ENCODE data around the gene SLC35C1.

The SLC35C1 gene

DNA sequence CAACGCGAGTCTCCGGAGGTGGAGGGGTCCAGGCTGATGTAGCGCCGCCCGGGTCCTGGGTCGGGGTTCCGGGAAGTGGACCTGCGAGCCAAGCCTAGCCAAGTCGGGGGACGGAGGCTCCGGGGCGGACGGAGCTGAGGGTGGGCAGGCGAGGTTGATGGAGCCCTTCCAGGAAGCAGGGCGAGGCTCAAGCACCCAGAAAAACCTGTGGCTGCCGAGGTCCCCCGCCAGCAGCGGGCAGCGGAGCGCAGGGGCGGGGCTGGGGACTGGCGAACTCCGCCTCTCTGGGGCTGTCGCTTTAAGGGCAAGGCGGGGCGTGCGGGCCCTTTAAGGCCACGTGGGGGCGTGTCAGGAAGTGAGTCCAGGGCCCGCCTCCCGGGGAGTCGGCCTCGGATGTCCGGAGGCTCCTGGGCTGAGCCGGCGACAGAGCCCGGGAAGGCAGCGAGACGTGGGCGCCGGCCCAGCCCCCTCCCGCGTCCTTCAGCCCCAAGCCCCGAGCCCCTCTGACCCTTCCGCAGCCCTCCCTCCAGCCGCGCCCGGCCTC is at the start of gene SLC35C1:
Gene SLC35C1, plus strand, starts transcription at position 389 of the 544 bp plus-strand sequence. CDS start 653 bp downstream, outside the sequence.
- DNase-seq (ENCODE audit: low read depth), result peak; percentile 93

DNA sequence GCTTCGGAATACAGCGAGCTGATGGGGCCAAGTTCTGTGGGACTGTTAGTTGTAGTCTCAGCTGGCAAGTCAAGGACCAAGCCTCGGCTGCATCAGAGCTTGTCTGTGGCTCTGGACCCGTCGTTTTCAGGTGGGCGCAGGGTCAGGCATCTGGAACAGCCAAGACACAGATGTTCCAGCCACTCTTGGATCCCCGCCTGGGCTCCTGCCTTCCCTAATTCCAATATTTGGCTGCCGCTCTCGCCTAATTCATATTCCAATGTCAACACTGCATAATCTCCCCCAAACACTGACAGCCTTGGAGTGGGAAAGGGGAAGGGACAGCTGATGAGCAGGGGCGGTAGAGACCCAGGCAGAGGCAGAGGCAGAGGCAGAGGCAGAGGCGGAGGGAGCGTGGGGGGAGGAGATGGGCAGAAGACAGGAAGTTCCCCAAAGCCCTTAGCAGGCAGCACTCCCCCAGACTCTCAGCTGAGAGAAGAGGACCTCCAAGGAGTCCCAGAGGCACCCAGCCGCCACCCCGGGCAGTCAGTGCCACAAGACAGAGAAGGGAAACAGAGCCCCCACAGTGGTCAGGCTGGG is 49.6 kb upstream of the SLC35C1 start:
- no peak for DNase-seq (ENCODE audit: low read depth)

DNA sequence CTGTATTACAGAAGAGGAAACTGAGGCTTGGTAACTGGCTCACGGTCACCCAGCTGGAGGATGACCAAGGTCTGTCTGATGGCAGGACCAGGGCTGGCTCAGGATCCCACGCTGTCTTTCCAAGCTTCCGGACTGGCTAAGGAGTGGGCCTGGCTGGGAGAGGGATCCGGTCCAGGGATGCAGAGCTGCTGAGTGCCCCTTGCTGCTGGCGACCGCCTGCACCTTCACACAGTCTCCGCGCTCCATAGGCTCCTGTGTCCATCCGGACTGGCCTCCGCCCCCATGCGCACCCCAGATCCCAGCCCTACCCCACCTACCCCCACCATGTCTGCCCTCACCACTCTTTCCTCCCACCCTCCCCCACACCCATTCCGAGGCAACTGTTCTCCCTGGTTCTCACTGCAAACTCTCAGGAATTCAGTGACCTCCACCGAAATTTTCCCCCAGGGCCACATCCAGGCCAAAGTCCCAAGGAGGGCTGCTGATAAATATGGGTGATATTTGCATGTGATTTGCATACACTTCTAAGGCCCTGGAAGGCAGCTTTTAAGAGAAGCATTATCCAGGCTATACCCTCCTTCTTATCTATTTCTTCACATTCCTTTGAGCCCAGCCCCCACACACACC is 48.5 kb upstream of the SLC35C1 start:
- DNase-seq (ENCODE audit: low read depth), result no peak

DNA sequence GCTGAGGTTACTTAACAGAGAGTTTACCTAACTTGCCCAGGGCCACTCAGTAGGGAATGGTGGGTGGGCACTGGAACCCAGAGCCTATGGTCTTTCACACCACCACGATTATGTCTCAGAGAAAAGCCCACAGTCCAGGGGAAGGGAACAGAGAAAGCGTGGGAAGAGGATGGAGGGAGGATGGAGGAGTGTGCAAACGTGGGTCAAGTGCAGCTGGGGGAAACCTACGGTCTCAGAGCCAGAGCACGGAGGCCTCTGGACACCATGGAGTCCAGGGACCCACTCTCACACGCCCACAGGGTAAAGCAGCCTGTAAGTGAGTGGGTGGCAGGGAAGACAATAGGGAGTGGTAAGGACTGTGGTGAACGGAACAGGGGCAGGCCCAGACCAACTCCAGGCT is 47.3 kb upstream of the SLC35C1 start:
- no peak for DNase-seq (ENCODE audit: low read depth)

DNA sequence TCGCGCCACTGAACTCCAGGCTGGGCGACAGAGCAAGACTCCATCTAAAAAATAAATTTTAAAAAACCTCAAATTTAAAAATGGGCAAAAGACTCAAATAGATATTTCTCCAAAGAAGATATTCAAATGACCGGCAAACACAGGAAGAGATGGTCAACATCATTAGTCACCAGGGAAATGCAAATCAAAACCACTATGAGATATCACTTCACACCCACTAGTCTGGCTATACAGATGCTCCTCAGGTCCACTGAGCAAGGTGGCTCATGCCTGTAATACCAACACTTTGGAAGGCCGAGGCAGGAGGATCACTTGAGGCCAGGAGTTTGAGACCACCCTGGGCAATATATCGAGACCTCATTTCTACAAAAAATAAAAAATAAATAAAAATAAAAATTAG is 43.3 kb upstream of the SLC35C1 start:
- no peak for DNase-seq (ENCODE audit: low read depth)

DNA sequence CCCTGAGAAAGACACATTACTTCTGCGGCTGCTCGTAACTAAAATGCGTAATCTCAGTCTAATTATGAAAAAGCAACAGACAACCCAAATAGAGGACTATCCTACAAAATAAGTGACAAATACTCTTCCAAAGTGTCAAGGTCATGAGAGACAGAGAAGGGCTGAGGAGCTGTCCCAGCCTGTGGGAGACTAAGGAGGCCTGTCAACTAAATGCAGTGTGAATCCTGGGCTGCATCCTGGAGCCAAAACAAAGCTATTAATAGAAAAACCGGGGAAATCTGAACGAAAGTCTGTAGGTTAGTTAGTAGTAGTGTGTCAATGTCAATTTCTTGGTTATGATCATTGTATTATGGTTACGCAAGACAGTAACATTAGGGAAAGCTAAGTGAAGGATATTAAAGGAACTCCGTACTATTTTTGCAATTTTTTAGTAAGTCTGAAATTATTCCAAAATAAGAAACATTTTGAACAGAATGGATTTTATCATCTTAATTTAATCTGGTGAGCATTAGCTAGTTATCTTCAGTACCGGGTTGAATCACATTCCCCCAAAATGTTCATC is 39.8 kb upstream of the SLC35C1 start:
- DNase-seq (ENCODE audit: low read depth), result no peak

DNA sequence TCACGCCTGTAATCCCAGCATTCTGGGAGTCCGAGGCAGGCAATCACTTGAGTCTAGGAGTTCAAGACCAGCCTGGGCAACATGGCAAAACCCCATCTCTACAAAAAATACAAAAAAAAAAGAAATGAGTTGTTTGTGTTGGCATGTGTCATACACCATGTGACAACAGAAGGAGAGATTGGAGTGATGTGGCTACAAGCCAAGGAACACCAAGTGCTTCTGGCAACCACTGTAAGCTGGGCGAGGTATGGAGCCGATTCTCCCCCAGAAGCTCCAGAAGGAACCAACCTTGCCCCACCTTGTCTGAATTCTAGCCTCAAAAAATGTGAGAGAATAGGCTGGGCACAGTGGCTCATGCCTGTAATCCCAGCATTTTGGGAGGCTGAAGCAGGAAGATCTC is 39.1 kb upstream of the SLC35C1 start:
- DNase-seq (ENCODE audit: low read depth), result no peak

DNA sequence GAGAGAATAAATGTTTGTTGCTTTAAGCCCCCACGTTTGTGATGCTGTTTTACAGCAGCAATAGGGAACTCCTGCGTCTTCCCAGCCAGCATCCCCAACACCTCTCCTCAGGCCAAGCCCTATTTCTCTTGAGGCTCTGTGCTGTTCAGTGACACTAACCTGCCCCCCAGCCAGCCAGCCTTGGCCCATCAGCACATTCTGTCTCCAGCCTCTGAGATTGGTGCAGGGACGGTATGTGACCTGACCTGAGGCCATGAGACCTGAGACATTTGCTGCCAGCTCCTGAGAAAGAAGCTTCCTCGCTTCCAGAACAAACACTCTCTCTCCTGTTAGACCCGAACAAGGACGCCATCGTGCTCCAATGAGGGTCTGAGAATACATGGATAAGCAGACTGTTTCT is 38.5 kb upstream of the SLC35C1 start:
- DNase-seq (ENCODE audit: low read depth), result no peak

DNA sequence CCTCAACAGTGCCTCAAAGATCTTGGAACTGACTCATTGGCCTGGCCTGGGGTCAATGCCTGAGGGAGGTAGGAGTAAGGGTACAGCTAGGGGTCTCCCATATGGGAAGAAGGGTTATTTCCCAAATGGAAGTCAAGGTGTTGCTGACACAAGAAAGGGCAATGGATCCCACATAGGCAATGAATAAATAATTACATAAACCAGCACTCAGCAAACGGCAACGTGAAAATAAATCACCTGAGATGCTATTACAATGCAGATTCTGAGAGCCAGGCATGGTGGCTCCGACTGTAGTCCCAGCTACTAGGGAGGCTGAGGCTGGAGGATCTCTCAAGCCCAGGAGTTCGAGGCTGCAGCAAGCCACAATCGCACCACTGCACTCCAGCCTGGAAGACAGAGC is 36.5 kb upstream of the SLC35C1 start:
- no peak for DNase-seq (ENCODE audit: low read depth)

DNA sequence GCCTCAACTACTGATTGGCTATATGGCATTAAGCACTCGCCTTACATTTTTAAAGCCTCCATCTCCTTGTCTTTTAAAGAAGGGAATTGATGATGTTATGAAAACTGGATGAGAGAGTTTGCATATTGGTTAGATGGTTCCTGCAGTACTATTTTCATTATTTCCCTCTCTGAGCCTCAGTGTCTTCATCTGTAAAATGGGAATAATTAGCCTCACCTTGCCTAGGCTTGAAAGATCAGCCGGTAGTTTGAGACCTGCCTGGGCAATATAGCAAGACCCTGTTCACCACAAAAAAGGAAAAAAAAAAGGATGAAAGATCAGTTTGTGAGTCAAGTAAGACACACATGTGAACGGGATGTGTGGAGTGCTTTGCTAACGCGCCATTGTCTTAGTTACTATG is 35.0 kb upstream of the SLC35C1 start:
- DNase-seq (ENCODE audit: low read depth), result no peak

DNA sequence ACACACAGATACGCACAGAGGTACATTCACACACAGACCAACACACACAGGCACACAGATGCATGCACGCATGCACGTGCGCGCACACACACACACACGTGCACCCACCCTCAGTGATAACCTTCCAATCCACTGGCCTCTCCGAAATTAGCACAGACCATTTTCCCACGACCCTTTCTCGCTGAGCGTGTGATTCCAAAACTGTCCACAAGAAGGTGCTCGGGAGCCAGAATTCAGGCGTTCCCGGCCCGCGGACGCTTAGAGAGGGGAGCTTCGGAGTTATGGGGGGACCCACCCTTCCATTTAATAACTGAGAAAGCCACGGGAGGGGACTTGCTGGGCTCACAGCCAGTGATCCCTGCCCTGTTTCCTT is 33.8 kb upstream of the SLC35C1 start:
- peak; percentile 40 for DNase-seq (ENCODE audit: low read depth)

DNA sequence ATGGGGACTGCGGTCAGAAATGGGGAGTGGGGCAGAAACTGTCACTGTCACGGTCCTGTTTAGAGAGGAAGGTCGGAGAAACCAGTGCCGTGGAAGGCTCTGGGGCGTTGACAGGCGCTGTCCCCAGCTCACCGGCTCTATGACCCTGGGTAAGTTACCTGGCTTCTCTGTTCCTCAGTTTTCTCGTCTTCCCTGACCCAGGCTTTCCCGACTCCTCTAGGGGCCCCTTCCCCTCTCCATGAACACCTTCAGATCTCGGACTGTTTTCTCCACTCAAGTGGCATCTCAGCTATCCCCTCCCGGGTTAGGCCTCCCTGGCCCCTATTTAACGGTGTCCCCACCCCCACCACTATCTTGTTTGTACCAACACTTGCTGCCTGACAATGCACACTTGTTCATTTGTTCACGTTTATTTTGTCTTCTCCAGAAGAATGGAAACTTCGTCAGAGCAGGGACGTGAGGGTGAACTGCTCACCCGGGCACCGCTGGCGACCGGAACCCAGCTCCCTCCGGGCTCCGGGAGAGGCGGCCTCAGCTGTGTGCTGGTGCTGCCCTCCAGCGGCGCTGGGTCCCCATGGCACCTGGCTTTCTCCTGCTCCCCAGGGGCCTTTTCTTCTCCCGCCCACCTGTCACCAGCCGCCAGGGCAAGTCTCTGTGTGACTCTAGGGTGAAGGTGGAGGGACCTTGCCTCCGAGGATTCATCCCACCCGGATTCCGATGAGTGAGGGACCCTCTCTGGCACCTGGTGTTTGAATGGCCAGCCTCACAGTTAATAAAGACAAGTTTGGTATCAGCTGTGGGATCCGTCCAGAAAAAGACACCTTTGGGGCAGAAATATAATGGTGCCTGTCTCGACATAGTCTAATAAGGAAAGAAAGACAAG is 33.1 kb upstream of the SLC35C1 start:
- peak; percentile 64 for DNase-seq (ENCODE audit: low read depth)

DNA sequence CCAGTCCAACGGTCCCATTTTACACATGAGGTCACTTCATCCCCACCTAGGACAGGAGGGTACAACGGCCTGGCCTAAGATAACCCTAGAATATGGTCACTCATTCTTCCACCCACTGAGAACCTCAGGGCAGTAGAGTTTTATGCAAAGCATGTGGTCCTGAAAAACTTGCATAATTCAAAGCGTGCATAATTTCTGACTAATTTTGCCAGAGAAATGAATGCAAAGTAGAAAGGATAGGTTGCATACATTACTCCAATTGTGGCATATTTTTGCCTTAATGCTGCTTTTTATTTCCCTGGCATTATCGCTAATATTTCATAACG is 32.5 kb upstream of the SLC35C1 start:
- no peak for DNase-seq (ENCODE audit: low read depth)

DNA sequence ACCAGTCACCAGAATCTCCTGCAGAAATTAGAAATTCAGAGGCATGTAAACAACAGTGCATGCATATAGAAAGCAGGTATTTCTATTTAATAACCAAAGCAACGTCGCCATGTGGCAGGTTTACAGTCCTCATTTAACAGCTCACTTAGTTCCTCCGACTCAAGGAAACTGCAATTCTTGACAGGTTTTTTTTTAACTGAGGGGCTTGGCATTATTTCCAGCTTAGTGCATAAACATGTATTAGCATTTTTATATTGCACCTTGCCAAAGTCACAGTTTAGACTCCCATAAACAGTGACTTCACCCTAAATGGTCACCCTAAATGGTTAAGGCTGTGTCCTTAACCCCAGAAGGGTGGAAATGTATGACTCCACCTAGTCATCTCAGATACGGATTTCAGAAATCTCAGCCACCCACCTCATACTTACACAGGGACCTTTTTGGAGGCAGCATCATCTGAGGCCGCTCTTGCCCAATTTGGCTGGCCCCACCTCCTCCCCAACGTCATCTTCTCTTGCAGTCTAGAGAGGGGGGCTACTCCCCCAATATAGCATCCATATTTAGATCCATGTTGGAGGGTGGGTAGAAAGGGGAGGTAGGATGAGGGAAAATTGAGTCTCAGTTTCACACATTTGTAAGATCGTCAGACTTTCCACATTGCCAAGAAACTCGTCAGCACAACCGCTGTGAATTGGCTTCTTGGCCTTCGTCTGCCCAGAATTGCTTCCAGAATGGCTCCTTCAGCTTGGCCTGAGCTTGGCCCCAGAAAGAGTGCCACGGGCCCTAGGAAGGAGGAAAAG is 31.8 kb upstream of the SLC35C1 start:
- DNase-seq (ENCODE audit: low read depth), result no peak

DNA sequence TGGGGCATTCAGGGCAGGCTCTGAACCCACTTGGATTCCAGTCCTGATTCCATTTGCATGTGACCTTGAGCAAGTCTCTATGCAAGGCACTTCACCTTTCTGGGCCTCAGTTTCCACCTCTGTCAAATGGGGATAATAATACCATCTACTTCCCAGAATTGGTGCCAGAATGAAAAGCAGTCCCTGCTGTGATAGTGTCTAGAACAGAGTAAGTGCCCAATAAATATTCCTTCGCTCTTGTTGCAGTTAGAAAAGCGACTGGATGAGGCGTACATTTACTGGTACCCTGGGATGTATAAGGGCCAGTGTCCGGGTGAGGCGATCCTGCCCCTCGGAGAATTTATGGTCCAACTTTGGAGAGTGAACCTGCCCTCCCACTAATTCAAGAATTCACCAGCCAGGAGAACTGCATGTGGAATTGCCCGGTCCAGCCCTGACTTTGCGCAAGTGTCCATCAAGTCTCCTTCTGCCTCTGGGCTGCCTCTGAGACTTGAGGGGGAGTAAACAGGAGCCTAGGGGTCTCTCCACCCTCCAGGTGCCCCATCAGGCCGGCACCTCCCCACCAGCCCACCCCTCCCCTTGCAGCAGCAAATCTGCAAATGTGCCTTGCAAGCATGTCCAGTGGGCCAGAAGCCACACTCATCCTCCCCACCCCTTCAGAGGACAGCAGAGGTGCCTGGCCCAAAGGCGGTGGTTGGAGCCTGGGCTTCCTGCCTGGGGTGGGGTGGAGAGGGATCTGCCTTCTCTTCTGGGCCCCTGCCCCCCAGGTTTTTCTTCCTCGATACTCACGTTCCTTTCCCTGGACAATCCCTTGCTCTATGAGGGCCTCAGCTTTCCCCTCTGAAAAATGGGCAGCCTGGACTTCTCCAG is 30.9 kb upstream of the SLC35C1 start:
- DNase-seq (ENCODE audit: low read depth), result no peak

DNA sequence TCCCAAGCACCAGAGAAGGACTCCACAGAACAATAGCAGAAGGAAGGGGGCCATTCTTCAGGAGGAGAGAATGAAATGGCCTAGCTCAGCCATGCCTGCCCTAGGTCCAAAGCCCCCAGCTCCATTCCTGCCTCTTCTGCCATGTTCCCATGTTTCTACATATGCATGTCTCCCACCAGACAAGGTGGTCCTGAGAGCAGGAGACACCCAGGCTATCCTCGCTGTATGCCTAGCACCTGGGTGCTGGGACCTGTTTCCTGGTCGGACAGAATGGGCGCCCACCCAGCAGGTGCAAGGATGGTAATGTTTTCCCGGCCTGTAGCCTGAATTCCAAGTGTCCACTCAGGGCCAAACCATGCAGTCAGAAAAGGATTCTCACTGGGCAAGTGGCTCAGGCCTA is 30.2 kb upstream of the SLC35C1 start:
- no peak for DNase-seq (ENCODE audit: low read depth)

DNA sequence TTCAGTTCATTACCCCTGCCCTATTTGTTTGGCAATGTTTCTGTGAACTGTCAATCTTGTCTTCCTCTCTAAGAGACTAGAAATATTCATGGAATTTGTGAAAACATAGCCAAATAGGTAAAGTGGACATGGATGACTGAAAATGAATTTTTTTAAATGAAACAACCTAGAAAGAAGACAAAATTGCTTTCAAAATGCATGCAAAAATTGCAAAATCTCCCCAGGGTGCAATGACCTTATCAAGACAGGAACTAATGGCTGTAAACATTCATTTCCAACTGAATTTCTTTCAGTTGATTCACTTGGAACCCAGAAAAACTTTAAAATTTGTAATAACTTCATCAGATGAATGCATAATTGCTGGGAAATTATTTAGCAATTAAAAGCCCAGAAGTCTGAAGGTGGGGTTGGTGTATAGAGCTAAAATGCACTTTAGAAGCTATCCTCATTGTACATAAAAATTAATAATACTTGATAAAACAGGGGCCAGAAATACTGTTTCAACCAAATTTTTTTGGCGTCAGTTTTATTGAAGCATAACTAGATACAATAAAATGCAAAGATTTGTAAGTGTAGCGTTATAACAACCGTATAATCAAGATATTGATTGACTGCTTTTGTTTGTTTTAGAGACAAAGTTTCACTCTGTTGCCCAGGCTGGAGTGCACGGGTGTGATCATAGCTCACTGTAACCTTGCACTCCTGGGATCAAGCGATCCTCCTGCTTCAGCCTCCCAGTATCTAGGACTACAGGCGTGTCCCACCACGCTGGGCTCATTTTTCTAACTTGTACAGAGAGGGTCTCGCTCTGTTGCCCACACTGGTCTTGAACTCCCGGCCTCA is 27.6 kb upstream of the SLC35C1 start:
- no peak for DNase-seq (ENCODE audit: low read depth)

DNA sequence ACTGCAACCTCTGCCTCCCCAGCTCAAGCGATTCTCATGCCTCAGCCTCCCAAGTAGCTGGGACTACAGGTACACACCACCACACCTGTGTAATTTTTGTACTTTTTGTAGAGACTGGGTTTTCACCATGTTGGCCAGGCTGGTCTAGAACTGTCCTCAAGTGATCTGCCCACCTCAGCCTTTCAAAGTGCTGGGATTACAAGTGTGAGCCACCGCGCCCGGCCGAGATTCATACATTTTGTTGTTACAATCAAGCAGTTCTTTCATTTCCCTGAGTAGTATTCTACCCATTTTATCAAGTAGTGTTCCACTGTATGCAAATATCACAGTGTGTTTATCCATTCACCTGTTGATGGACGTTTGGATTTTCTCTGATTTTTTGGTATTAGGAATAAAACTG is 26.6 kb upstream of the SLC35C1 start:
- no peak for DNase-seq (ENCODE audit: low read depth)

DNA sequence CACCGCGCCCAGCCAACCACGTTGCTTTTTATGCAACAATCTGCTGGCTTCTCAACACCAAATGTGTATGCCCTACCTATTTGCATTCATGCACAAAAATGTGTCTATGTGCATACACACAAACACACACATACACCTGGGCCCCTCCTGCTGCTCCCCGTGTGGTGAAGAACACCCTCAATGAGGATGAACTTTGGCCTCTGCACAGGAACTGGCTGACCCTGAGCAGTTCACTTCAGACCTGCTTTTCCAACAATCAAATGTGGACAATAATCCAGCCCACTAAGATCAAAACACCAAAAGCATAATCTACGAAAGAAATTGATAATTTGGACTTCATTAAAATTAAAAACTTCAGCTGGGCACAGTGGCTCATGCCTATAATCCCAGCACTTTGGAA is 25.3 kb upstream of the SLC35C1 start:
- no peak for DNase-seq (ENCODE audit: low read depth)

DNA sequence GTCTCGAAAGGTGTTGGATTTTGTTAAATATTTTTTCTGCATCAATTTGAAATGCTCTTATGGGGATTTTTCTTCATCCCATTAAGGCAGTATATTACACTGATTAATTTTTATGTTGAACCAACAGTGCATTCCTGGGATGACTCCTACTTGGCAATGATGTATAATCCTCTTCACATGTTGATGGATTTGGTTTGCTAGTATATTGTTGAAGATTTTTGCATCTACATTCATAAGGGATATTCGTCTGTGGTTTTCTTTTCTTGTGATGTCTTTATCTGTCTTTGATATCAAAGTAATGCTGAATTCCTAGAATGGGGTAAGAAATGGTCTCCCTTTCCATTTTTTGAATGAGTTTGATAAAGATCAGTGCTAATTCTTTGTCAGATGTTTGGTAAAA is 18.7 kb upstream of the SLC35C1 start:
- DNase-seq (ENCODE audit: low read depth), result no peak

Measured in activated T-helper 1 cell treated with Interleukin-2 at 50 U/mL for 16 hours (primary cell).